K562 (cell line): ENCODE data around the gene CBFA2T3. TPM values are rescaled to one million over a fixed set of nuclear protein-coding genes. Genes with fewer than 3 reads are reported as not detected.
A peak's percentile ranks its signal among the peaks of the same experiment; 100 is the strongest.

Experiments used
- CCNT2 ChIP-seq: IDR thresholded peaks from 2 replicates; pipeline ENCODE4 v1.6.1; 2011; ENCODE audit warnings: borderline replicate concordance, low read depth, mild to moderate bottlenecking, moderate library complexity, mixed read lengths, low read length; ENCODE audit not compliant: insufficient read length; ENCODE audit errors: extremely low read depth
- CSDE1 ChIP-seq, 2 experiments: fragments of 450-650 bp; IDR thresholded peaks; 2 replicates each; pipeline ENCODE4 v1.6.1; 2016; ENCODE audit warnings: mild to moderate bottlenecking in 1 of 2
- CTBP1 ChIP-seq: fragments of 450-650 bp; IDR thresholded peaks from 2 replicates; pipeline ENCODE4 v1.6.1; 2016; ENCODE audit warnings: borderline replicate concordance
- E2F6 ChIP-seq, 2 experiments: IDR thresholded peaks; 2 replicates each; pipeline ENCODE4 v1.6.1; 2011; ENCODE audit warnings: borderline replicate concordance in 1 of 2, control low read depth in 1 of 2, low read depth in 1 of 2, low read length in 1 of 2, mild to moderate bottlenecking in 1 of 2, mixed read lengths in 1 of 2, moderate library complexity in 1 of 2; ENCODE audit not compliant: insufficient read depth in 1 of 2, insufficient read length in 1 of 2, poor library complexity in 1 of 2, severe bottlenecking in 1 of 2; ENCODE audit errors: extremely low read depth in 1 of 2
- ELF1 ChIP-seq: fragments of 200-800 bp; sonication (Bioruptor generic); IDR thresholded peaks from 2 replicates; pipeline ENCODE4 v1.6.1; 2016; ENCODE audit warnings: missing genetic modification characterization, missing compliant biosample characterization
- ELF4 ChIP-seq: fragments of 450-650 bp; formaldehyde crosslinking; IDR thresholded peaks from 2 replicates; pipeline ENCODE4 v1.4.0; 2022; ENCODE audit warnings: missing genetic modification characterization
- FOXO4 ChIP-seq: fragments of 450-650 bp; formaldehyde crosslinking; IDR thresholded peaks from 2 replicates; pipeline ENCODE4 v1.4.0; 2020; ENCODE audit warnings: mild to moderate bottlenecking, moderate library complexity
- GTF3C2 ChIP-seq: IDR thresholded peaks from 3 replicates; pipeline ENCODE4 v1.6.1; 2011; ENCODE audit warnings: borderline replicate concordance, mild to moderate bottlenecking, moderate library complexity; ENCODE audit not compliant: insufficient read length; ENCODE audit errors: extremely low read depth
- HNRNPH1 ChIP-seq: fragments of 200-400 bp; formaldehyde crosslinking; optimal IDR thresholded peaks from 2 replicates; pipeline ENCODE3; 2017; ENCODE audit warnings: low read depth, mild to moderate bottlenecking, low read length, moderate library complexity
- KAT8 ChIP-seq: fragments of 450-650 bp; IDR thresholded peaks from 2 replicates; pipeline ENCODE4 v1.6.1; 2016; ENCODE audit warnings: low read depth, mild to moderate bottlenecking
- KLF16 ChIP-seq: IDR thresholded peaks from 2 replicates; pipeline ENCODE4 v1.6.1; 2016; ENCODE audit warnings: antibody characterized with exemption
- L3MBTL2 ChIP-seq: fragments of 450-650 bp; IDR thresholded peaks from 2 replicates; pipeline ENCODE4 v1.6.1; 2016; ENCODE audit warnings: mild to moderate bottlenecking, moderate library complexity
- MEF2A ChIP-seq: IDR thresholded peaks from 2 replicates; pipeline ENCODE4 v1.6.1; 2011; ENCODE audit warnings: low read depth, mild to moderate bottlenecking, low read length, moderate library complexity; ENCODE audit not compliant: control insufficient read depth
- MXI1 ChIP-seq: IDR thresholded peaks from 2 replicates; pipeline ENCODE4 v1.6.1; 2011; ENCODE audit warnings: low read depth, mild to moderate bottlenecking, improper control_type of control experiment, low read length
- NR2C1 ChIP-seq, 2 experiments: fragments of 450-650 bp; IDR thresholded peaks; 2 replicates each; pipeline ENCODE4 v1.6.1; 2017; ENCODE audit warnings: mild to moderate bottlenecking in 2 of 2, antibody characterized with exemption in 1 of 2, inconsistent platforms in 1 of 2, missing compliant biosample characterization in 1 of 2, missing genetic modification characterization in 1 of 2
- PKNOX1 ChIP-seq: fragments of 450-650 bp; IDR thresholded peaks from 2 replicates; pipeline ENCODE4 v1.6.1; 2016
- SMARCC2 ChIP-seq: fragments of 450-650 bp; IDR thresholded peaks from 2 replicates; pipeline ENCODE4 v1.6.1; 2017; ENCODE audit warnings: antibody characterized with exemption, moderate library complexity, mild to moderate bottlenecking, low read depth
- TBL1XR1 ChIP-seq, 2 experiments: IDR thresholded peaks; 2 replicates each; pipeline ENCODE4 v1.6.1; 2012; ENCODE audit warnings: improper control_type of control experiment in 2 of 2, low read length in 2 of 2, mild to moderate bottlenecking in 1 of 2
- TCF3 ChIP-seq: sonication (generic); formaldehyde crosslinking; IDR thresholded peaks from 2 replicates; pipeline ENCODE4 v1.4.0; 2020; ENCODE audit warnings: mild to moderate bottlenecking, missing genetic modification reagents
- ZBTB8A ChIP-seq: fragments of 450-650 bp; IDR thresholded peaks from 2 replicates; pipeline ENCODE4 v1.6.1; 2018; ENCODE audit warnings: mild to moderate bottlenecking, moderate library complexity; ENCODE audit not compliant: partially characterized antibody
- ZNF282 ChIP-seq: sonication (generic); formaldehyde crosslinking; IDR thresholded peaks from 2 replicates; pipeline ENCODE4 v1.8.1; 2023; ENCODE audit warnings: missing genetic modification reagents
- polyA plus RNA-seq, 8 experiments: library from polyadenylated mRNA; depleted of rRNA in 4 of 8; stranded (reverse) in 5 of 8; unstranded in 3 of 8; fragments of >200 nt; fragmentation: Nextera tagmentation in 2 of 8; fragmentation: Illumina TruSeq in 1 of 8; extraction: Ambion mirVana in 2 of 8; extraction: Trizol in 1 of 8; gene quantifications; 2 replicates each; pipeline versions ENCODE4 v1.2.1 to v1.2.3, GENCODE V29; 2011 to 2014; ENCODE audit warnings: inconsistent platforms in 1 of 8, missing spikeins in 1 of 8
- total RNA-seq, 7 experiments: library from RNA; depleted of rRNA in 6 of 7; stranded (reverse); fragments of >200 nt in 6 of 7; fragmentation: Illumina TruSeq in 2 of 7; extraction: Trizol in 2 of 7; gene quantifications; 2 replicates each; pipeline versions ENCODE4 v1.2.1 to v1.2.3, GENCODE V29; 2011 to 2021; ENCODE audit warnings: low replicate concordance in 1 of 7

CBFA2T3 gene
- total and polyA plus RNA-seq, 9 of the 15 experiments (the other 6 are each of a cell fraction or from before 2014, with no cell fraction given): 2.3 to 145 (median 6.7) TPM

- TF ChIP-seq ELF4 (CRISPR knock-in tag) (no peak), MEF2A (no peak), TCF3 (CRISPR knock-in tag) (peak; percentile 96), KLF16 (peak; percentile 90), MXI1 (peak; percentile 66; the same call in 1 of the 2 replicates), CTBP1 (0 out of 2 replicates have a peak, but pooled peaks have one; percentile 19), SMARCC2 (no peak), GTF3C2 (no peak), CCNT2 (peak; percentile 98), TBL1XR1 (IDR thresholded peaks at IDR 0.05; ENCODE audit: low read length in 2 of 2) (0 out of 4 replicates have a peak, but pooled peaks of 1 of the 2 experiments have one; percentile 18), KAT8 (no peak), ELF1 (peak; percentile 79), HNRNPH1 (no peak), ZBTB8A (no peak), E2F6 (IDR thresholded peaks at IDR 0.05; ENCODE audit: borderline replicate concordance in 1 of 2, extremely low read depth in 1 of 2, insufficient read depth in 1 of 2, insufficient read length in 1 of 2, low read depth in 1 of 2, low read length in 1 of 2, poor library complexity in 1 of 2, severe bottlenecking in 1 of 2) (peak; percentile 53 to 80), CSDE1 (IDR thresholded peaks at IDR 0.05) (peak in 1 of 2 experiments; percentile 25; a peak in 1 of 4 replicates), ZNF282 (CRISPR knock-in tag) (no peak), FOXO4 (CRISPR knock-in tag) (no peak), PKNOX1 (peak; percentile 26; the same call in 1 of the 2 replicates), L3MBTL2 (peak; percentile 71), NR2C1 (IDR thresholded peaks at IDR 0.05) (peak; percentile 58), NR2C1 (tag; IDR thresholded peaks at IDR 0.05) (peak; percentile 77)
Observed at GRCh38 chr16:88977018-88977811, at the start of gene CBFA2T3 (continued).
